ENCODE results near the gene KCNA5.

The KCNA5 gene

GRCh38 chr12:5043589-5044419, at the start of gene KCNA5:
KCNA5 (plus strand) TSS chr12:5043879; CDS start chr12:5044148, 269 bp downstream.
- TF ChIP-seq, protein P1, sequence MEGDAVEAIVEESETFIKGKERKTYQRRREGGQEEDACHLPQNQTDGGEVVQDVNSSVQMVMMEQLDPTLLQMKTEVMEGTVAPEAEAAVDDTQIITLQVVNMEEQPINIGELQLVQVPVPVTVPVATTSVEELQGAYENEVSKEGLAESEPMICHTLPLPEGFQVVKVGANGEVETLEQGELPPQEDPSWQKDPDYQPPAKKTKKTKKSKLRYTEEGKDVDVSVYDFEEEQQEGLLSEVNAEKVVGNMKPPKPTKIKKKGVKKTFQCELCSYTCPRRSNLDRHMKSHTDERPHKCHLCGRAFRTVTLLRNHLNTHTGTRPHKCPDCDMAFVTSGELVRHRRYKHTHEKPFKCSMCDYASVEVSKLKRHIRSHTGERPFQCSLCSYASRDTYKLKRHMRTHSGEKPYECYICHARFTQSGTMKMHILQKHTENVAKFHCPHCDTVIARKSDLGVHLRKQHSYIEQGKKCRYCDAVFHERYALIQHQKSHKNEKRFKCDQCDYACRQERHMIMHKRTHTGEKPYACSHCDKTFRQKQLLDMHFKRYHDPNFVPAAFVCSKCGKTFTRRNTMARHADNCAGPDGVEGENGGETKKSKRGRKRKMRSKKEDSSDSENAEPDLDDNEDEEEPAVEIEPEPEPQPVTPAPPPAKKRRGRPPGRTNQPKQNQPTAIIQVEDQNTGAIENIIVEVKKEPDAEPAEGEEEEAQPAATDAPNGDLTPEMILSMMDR (conservative IDR thresholded peaks at IDR 0.05): no peak
- no peak within 1 kb of the TSS for H3K27ac ChIP-seq

GRCh38 chr12:4994622-4995021, 49.1 kb upstream of the KCNA5 start:
- TF ChIP-seq, protein P1 (conservative IDR thresholded peaks at IDR 0.05): no peak
- no peak overlapping the region for H3K27ac ChIP-seq

DNA sequence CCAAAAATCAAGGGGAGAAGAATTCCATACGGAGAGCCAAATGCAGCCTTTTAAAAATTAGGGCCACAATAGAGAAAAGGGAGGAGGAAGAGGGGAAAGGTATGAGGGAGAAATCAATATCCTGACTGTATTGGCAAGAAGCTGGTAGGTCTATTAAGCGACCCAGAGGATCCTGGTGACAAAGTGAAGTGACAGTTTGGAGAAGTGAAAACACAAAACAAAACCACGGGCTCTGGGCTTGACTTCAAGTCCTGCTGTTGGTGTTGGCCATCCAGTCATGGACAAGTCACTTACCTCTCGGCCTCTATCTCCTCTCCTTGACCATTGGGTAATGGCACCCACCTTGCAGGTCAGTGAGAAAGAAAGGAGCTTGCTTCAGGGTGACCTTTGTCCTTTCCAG, 47.0 kb upstream of the KCNA5 start:
- TF ChIP-seq, protein P1 (conservative IDR thresholded peaks at IDR 0.05): no peak
- H3K27ac ChIP-seq: no peak overlapping the region

- TF ChIP-seq, protein P1 (conservative IDR thresholded peaks at IDR 0.05): no peak
- no peak overlapping the region for H3K27ac ChIP-seq
Measured at GRCh38 chr12:4997939-4998338, 45.7 kb upstream of the KCNA5 start.

DNA sequence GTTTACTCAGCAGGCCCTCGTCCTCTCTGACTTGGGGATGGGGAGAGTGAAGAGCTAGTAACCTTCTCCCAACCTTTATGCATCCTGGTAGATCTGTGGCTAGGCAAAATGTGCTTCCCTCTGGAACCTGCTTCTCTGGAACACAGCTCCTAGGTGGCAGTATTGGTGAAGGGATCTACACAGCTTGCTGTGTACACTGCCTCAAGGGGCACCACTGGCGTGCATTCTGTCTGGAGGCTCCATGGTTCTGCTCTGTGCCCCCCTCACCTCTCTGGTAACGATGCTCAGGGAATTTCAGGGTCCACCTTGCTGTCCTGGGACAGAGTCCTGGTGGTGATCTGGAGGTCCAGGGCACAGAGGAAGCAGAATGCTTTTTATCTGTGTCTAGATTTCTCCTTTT, 43.5 kb upstream of the KCNA5 start:
- no peak overlapping the region for H3K27ac ChIP-seq
- TF ChIP-seq, protein P1 (conservative IDR thresholded peaks at IDR 0.05): no peak

GRCh38 chr12:5000658-5001385, 42.9 kb upstream of the KCNA5 start:
- TF ChIP-seq, protein P1 (conservative IDR thresholded peaks at IDR 0.05): no peak
- no peak overlapping the region for H3K27ac ChIP-seq

GRCh38 chr12:5003025-5003666, 40.5 kb upstream of the KCNA5 start:
- no peak overlapping the region for H3K27ac ChIP-seq
- TF ChIP-seq, protein P1 (conservative IDR thresholded peaks at IDR 0.05): peak; percentile 100
